Measurements from ENCODE around the gene CCDC14. TPM values are rescaled to one million over a fixed set of nuclear protein-coding genes. Genes with fewer than 3 reads are reported as not detected.

CCDC14 gene
- total and polyA plus RNA-seq, 2 of the 4 experiments (the other 2 are of a cell fraction) = 82.1 to 109 TPM

- no peak overlapping the region for H2BK15ac ChIP-seq (ENCODE audit: low read depth, low read length)
- H3K79me1 ChIP-seq (ENCODE audit: low read depth in 1 of 2, low read length in 2 of 2) = peaks cover 23 to 33% of the 10 kb centered on the region in 2 experiments
- H3K4me1 ChIP-seq (ENCODE audit: control insufficient read depth, insufficient read depth, low read length) = peaks cover 8% of the 10 kb centered on the region; the same call in 1 of the 2 replicates
- no peak overlapping the region for H2BK120ac ChIP-seq (ENCODE audit: low read depth, low read length)
- ATAC-seq (ENCODE audit: low read depth) (peak; percentile 86), DNase-seq (peak; percentile 82)
- no peaks in the 10 kb centered on the region for H3K27me3 ChIP-seq (ENCODE audit: control insufficient read depth, insufficient read depth, low read length)
- 0 out of 4 replicates have a peak overlapping the region, but pooled peaks of 1 of the 2 experiments have one; percentile 23 for H4K8ac ChIP-seq (ENCODE audit: low read depth in 2 of 2, low read length in 2 of 2)
- H3K23ac ChIP-seq (ENCODE audit: low read depth, low read length) = no peak overlapping the region; the same call in 1 of the 2 replicates
- H3K4ac ChIP-seq (ENCODE audit: low read depth, low read length) = no peak overlapping the region
- H3K14ac ChIP-seq (replicated peaks; ENCODE audit: low read depth, low read length) = no peak overlapping the region
- dilution Hi-C loops (cut with HindIII; ENCODE audit: low sequenced_read_pairs, unreplicated experiment) = no loop called here
- ChIA-PET POLR2A (ENCODE audit: unreplicated experiment) (no interaction called here), CTCF (no interaction called here)
- no peak overlapping the region for H2AK5ac ChIP-seq (ENCODE audit: low read depth, low read length)
- peak overlapping the region; percentile 27; the same call in 1 of the 2 replicates for H4K5ac ChIP-seq (ENCODE audit: low read depth, low read length)
- H3K4me3 ChIP-seq (ENCODE audit: insufficient read depth, low read depth, low read length) = no peak overlapping the region
- peak overlapping the region; percentile 89 for H2BK5ac ChIP-seq (ENCODE audit: low read depth, low read length, poor library complexity, severe bottlenecking)
- no peak overlapping the region for H2AK9ac ChIP-seq (replicated peaks; ENCODE audit: low read depth, low read length, poor library complexity)
- H3K56ac ChIP-seq (ENCODE audit: extremely low read depth, insufficient read depth, low read length) = no peak overlapping the region
- H3K9ac ChIP-seq (ENCODE audit: low read depth, low read length) = no peak overlapping the region
- intact Hi-C loops (cut with micrococcal nuclease) = no loop called here
- no peak overlapping the region for H2BK20ac ChIP-seq (ENCODE audit: low read depth, low read length)
- H3K27ac ChIP-seq (ENCODE audit: insufficient read depth, low read length) = no peak overlapping the region
- BruUV-seq (replicated peaks) = no TSS peak
- H3K18ac ChIP-seq (ENCODE audit: low read depth, low read length) = peak overlapping the region; percentile 13; the same call in 1 of the 2 replicates
- H2AFZ ChIP-seq (replicated peaks; ENCODE audit: low read length, poor library complexity) = no peak overlapping the region
- peaks cover 7% of the 10 kb centered on the region; the same call in 1 of the 2 replicates for H3K9me1 ChIP-seq (ENCODE audit: insufficient read depth, low read length)
- H4K91ac ChIP-seq (ENCODE audit: insufficient read depth, low read depth, low read length) = no peak overlapping the region
- WGBS, 2 experiments (ENCODE audit: extremely low coverage in 2 of 2, insufficient read length in 1 of 2) = 60% methylated on average over 1 of the region's 2 CpGs; no CpG with 5 or more reads in 1 of the 2 experiments
- no peaks in the 10 kb centered on the region for H3K9me3 ChIP-seq (ENCODE audit: control insufficient read depth, insufficient read depth, low read length)
- H3K36me3 ChIP-seq (ENCODE audit: control insufficient read depth, insufficient read depth, low read length) = peaks cover 34% of the 10 kb centered on the region
- in situ Hi-C loops (cut with MboI; ENCODE audit: low sequenced_read_pairs) = no loop called here
- H3K4me2 ChIP-seq (ENCODE audit: low read depth, low read length) = peak overlapping the region; percentile 1; the same call in 1 of the 2 replicates
- TF ChIP-seq CEBPB (IDR thresholded peaks at IDR 0.05; ENCODE audit: low read depth, low read length) (peak; percentile 19; the same call in 1 of the 2 replicates), MAFK (IDR thresholded peaks at IDR 0.05; ENCODE audit: low read depth, low read length) (no peak)
- H4K20me1 ChIP-seq (ENCODE audit: insufficient read depth, low read length) = no peaks in the 10 kb centered on the region
These were observed 11.4 kb downstream of the CCDC14 start for GRCh38 chr3:123949641-123950040.
